Measurements from ENCODE around the gene MACROH2A2.
"Not testable (repeated sequence)": the region's sequence is repeated elsewhere in the genome, so short reads cannot be mapped to it uniquely, and the experiment has no call there.

DNA sequence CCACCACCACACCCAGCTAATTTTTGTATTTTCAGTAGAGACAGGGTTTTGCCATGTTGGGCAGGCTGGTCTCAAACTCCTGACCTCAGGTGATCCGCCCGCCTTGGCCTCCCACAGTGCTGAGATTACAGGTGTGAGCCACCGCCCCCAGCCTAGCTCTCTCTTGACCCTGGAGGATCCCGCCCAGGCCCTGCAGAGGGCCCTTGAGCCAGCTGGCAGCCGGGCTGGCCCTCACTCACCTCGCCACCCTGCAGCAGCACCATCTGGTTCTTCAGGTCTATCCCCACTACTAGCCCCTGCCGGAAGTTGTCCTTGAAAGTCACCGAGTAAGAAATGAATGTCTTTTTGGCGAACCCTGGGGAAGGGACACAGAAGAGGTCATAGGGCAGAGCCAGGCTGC is 70.5 kb downstream of the MACROH2A2 start:
- TF ChIP-seq, protein P1, sequence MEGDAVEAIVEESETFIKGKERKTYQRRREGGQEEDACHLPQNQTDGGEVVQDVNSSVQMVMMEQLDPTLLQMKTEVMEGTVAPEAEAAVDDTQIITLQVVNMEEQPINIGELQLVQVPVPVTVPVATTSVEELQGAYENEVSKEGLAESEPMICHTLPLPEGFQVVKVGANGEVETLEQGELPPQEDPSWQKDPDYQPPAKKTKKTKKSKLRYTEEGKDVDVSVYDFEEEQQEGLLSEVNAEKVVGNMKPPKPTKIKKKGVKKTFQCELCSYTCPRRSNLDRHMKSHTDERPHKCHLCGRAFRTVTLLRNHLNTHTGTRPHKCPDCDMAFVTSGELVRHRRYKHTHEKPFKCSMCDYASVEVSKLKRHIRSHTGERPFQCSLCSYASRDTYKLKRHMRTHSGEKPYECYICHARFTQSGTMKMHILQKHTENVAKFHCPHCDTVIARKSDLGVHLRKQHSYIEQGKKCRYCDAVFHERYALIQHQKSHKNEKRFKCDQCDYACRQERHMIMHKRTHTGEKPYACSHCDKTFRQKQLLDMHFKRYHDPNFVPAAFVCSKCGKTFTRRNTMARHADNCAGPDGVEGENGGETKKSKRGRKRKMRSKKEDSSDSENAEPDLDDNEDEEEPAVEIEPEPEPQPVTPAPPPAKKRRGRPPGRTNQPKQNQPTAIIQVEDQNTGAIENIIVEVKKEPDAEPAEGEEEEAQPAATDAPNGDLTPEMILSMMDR (IDR thresholded peaks at IDR 0.05 in 8 of 11, conservative IDR thresholded peaks at IDR 0.05 in 3 of 11) = not testable (repeated sequence)
- TF ChIP-seq POLR2AphosphoS5, POLR2A (IDR thresholded peaks at IDR 0.05): not testable (repeated sequence)
